ENCODE data around the gene PLAC1.

- no peak for TF ChIP-seq POLR2A (IDR thresholded peaks at IDR 0.05)
- no peak for TF ChIP-seq CTCF (IDR thresholded peaks at IDR 0.05)
Measured at GRCh38 chrX:134631426-134632346, 26.6 kb downstream of the PLAC1 start.
